Lung (tissue), 12 donors: ENCODE measurements around the gene ADARB1. TPM values are rescaled to one million over a fixed set of nuclear protein-coding genes. Genes with fewer than 3 reads are reported as not detected.

Experiments
- ATAC-seq: fragments of 200-7000 bp; cut with Tn5 transposase; one replicate; pipeline ENCODE4 v1.9.1; 2020; ENCODE audit warnings: moderate number of reproducible peaks; ENCODE audit not compliant: insufficient read depth, low FRiP score
- DNase-seq, 3 donors: peaks; one replicate each; pipeline ENCODE4 v3.0.0-alpha.2; 2013 to 2017
- H3K27ac ChIP-seq, 2 donors: one replicate each; pipeline ENCODE4 v1.5.1; 2013; ENCODE audit warnings: mild to moderate bottlenecking in 2 of 2, moderate library complexity in 2 of 2, control low read depth in 1 of 2, inconsistent platforms in 1 of 2, low read depth in 1 of 2, low read length in 1 of 2
- H3K27me3 ChIP-seq, 3 donors: one replicate each; pipeline ENCODE4 v1.5.1; 2013; ENCODE audit warnings: low read length in 2 of 3; ENCODE audit not compliant: control insufficient read depth in 3 of 3, insufficient read depth in 3 of 3
- H3K36me3 ChIP-seq, 4 donors: one replicate each; pipeline ENCODE4 v1.5.1; 2013; ENCODE audit warnings: low read length in 4 of 4, mild to moderate bottlenecking in 1 of 4, moderate library complexity in 1 of 4; ENCODE audit not compliant: control insufficient read depth in 4 of 4, insufficient read depth in 4 of 4
- H3K4me1 ChIP-seq, 5 donors: one replicate each; pipeline ENCODE4 v1.5.1; 2013; ENCODE audit warnings: low read length in 5 of 5, mild to moderate bottlenecking in 2 of 5, moderate library complexity in 1 of 5; ENCODE audit not compliant: control insufficient read depth in 5 of 5, insufficient read depth in 5 of 5
- H3K4me3 ChIP-seq: one replicate; pipeline ENCODE4 v1.5.1; 2013; ENCODE audit warnings: mild to moderate bottlenecking, control low read depth, moderate library complexity
- H3K9ac ChIP-seq, 2 donors: one replicate each; pipeline ENCODE4 v1.5.1; 2013; ENCODE audit warnings: low read length in 2 of 2, control low read depth in 1 of 2; ENCODE audit not compliant: insufficient read depth in 1 of 2
- H3K9me3 ChIP-seq, 4 donors: one replicate each; pipeline ENCODE4 v1.5.1; 2013; ENCODE audit warnings: low read length in 3 of 4, mild to moderate bottlenecking in 1 of 4, moderate library complexity in 1 of 4; ENCODE audit not compliant: control insufficient read depth in 4 of 4, insufficient read depth in 3 of 4
- WGBS, 2 donors: extraction: QIAGEN DNeasy Blood & Tissue Kit; methylation state at CpG; one replicate each; pipeline ENCODE4 v1.1.7; 2013; 5-methylcytosine and 5-hydroxymethylcytosine counted together
- polyA plus RNA-seq, 2 donors: library from polyadenylated mRNA; stranded (reverse); fragments of 200-250 nt; gene quantifications; one replicate each; pipeline ENCODE4 v1.2.1, GENCODE V29; 2013
- total RNA-seq, 2 donors: library from RNA; depleted of rRNA in 1 of 2; stranded (reverse); fragments of >200 nt in 1 of 2; gene quantifications; one replicate each; pipeline ENCODE4 v1.2.1, GENCODE V29; 2014 to 2021
- TF ChIP-seq, protein P1 (sequence below): IDR thresholded peaks from 2 replicates; pipeline ENCODE4 v1.5.1; 2012; ENCODE audit warnings: mild to moderate bottlenecking; ENCODE audit errors: control extremely low read depth, extremely low read depth
- donor health status: control.
- donor health status: control.
- donor health status: Bipolar disorder and iron deficiency.
- donor health status: healthy.
- donor health status: DM: yes; HTN: yes; CAD: no.

The ADARB1 gene
- total and polyA plus RNA-seq, 4 donors: 13.4 to 47.7 (median 32.6) TPM

DNA sequence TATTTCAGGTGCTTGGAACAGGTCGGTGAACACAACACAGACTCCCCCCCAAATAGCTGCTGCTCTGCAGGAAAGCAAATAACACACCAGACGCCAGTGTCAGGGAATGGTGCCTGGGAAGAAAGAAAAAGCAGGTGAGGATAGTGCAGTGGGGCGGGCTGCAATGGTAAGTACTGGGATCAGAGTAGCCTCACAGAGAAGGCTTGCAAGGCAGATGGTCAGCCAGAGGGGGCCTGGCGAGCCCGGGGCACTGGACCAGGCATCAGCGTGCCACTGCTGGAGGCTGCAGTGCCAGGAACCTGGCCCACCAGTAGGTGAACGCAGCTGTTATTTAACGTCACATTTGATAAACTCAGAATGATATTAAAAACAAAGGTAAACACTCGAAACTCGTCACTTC is 153.4 kb downstream of the ADARB1 start:
- Histone ChIP-seq H3K27ac (no peak overlapping the region), H3K27me3 (peaks cover 0 to 4% (median 0%) of the 10 kb centered on the region in 3 donors), H3K9ac (no peak overlapping the region), H3K4me3 (no peak overlapping the region), H3K36me3 (peaks cover 0 to 8% (median 0%) of the 10 kb centered on the region in 4 donors), H3K9me3 (no peaks in the 10 kb centered on the region), H3K4me1 (peaks cover 0 to 2% (median 0%) of the 10 kb centered on the region in 5 donors)
- TF ChIP-seq, protein P1, sequence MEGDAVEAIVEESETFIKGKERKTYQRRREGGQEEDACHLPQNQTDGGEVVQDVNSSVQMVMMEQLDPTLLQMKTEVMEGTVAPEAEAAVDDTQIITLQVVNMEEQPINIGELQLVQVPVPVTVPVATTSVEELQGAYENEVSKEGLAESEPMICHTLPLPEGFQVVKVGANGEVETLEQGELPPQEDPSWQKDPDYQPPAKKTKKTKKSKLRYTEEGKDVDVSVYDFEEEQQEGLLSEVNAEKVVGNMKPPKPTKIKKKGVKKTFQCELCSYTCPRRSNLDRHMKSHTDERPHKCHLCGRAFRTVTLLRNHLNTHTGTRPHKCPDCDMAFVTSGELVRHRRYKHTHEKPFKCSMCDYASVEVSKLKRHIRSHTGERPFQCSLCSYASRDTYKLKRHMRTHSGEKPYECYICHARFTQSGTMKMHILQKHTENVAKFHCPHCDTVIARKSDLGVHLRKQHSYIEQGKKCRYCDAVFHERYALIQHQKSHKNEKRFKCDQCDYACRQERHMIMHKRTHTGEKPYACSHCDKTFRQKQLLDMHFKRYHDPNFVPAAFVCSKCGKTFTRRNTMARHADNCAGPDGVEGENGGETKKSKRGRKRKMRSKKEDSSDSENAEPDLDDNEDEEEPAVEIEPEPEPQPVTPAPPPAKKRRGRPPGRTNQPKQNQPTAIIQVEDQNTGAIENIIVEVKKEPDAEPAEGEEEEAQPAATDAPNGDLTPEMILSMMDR: no peak
- ATAC-seq (no peak), DNase-seq (no peak)
- 78 to 86% methylated on average over 10 of the region's 10 CpGs for WGBS, 2 donors

DNA sequence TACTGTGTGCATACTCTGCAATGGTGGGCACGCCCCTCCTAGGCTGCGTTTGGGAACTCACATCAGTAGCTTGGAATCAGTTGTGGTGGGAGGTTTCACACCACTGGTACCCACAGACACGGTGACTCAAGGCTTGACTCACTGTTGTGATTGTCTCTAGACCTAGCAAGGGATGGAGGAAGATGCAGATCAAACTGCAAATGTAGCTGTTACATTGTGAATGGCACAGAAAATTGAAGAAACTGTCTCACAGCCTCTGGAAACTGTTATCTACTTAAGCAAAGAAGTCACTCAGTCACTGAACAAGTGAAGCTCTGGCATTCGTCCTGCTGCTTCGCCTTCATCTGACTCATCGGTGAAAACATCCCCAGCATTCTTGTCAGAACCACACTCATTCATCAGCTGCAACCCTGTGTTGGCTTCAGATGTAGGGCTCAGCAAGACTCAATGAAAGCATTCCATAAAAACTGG is 153.8 kb downstream of the ADARB1 start:
- ATAC-seq (peak; percentile 36), DNase-seq (no peak)
- Histone ChIP-seq H3K4me1 (peaks cover 0 to 2% (median 0%) of the 10 kb centered on the region in 5 donors), H3K4me3 (no peak overlapping the region), H3K9me3 (no peaks in the 10 kb centered on the region), H3K27me3 (peaks cover 0 to 4% (median 0%) of the 10 kb centered on the region in 3 donors), H3K9ac (no peak overlapping the region), H3K27ac (no peak overlapping the region), H3K36me3 (peaks cover 0 to 6% (median 0%) of the 10 kb centered on the region in 4 donors)
- TF ChIP-seq, protein P1: no peak
- 55 to 76% methylated on average over 6 of the region's 6 CpGs for WGBS, 2 donors

DNA sequence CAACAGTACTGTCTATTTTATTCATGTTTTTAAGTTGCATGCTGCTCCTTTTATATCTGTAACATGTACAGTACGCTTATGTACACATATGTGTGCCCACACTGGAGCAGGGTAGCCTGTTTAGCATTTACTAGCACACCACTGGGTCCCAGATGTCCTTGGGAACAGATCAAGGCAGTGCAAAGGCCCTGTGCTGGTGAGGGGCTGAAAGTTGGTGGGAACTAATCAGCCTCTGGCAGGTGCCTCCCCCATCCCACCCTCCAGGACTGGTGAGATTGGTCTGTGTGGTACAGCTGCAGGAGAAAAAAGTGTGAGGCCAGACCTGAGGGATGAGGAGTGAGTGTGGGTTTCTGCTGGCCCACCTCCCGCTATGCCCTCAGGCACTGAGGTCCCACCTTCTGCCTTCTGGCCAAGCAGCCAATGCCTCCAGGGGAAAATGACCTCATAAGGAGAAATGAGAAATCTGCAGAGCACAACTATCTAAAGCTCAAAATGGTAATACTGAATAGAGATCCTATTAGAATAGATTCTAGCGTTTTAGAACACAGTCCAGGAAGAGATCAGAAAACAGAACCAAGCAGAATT is 154.4 kb downstream of the ADARB1 start:
- TF ChIP-seq, protein P1: no peak

More for the DNA sequence above, 154.4 kb downstream of the ADARB1 start:
- Histone ChIP-seq H3K9ac (no peak overlapping the region), H3K4me3 (no peak overlapping the region), H3K4me1 (peaks cover 0 to 2% (median 0%) of the 10 kb centered on the region in 5 donors), H3K27ac (no peak overlapping the region), H3K27me3 (peaks cover 0 to 4% (median 0%) of the 10 kb centered on the region in 3 donors), H3K36me3 (peaks cover 0 to 1% (median 0%) of the 10 kb centered on the region in 4 donors), H3K9me3 (no peaks in the 10 kb centered on the region)
- ATAC-seq (no peak), DNase-seq (no peak)
- WGBS, 2 donors: 89 to 93% methylated on average over 3 of the region's 3 CpGs
